Measurements from ENCODE around the gene CHAC1. TPM values are rescaled to one million over a fixed set of nuclear protein-coding genes. Genes with fewer than 3 reads are reported as not detected.

Gene CHAC1
- total RNA-seq, 2 donors from 2014 or later, result 6.8 to 9.0 TPM

- Histone ChIP-seq H3K9me3 (ENCODE audit: control insufficient read depth, low read length) (no peaks in the 10 kb centered on the region), H3K4me3 (ENCODE audit: low read length) (no peak overlapping the region), H3K36me3 (ENCODE audit: control insufficient read depth, insufficient read depth, low read length) (no peaks in the 10 kb centered on the region), H3K27me3 (ENCODE audit: control insufficient read depth, insufficient read depth, low read length, poor library complexity, severe bottlenecking) (no peaks in the 10 kb centered on the region), H3K27ac (ENCODE audit: low read depth, low read length) (no peak overlapping the region), H3K9ac (ENCODE audit: extremely low read depth, low read length, poor library complexity, severe bottlenecking) (no peak overlapping the region), H3K4me1 (ENCODE audit: control insufficient read depth, insufficient read depth, low read length) (no peaks in the 10 kb centered on the region)
- H3K4me1 Mint-ChIP-seq, result peaks cover 16% of the 10 kb centered on the region
- peaks cover 5% of the 10 kb centered on the region for H3K9me3 Mint-ChIP-seq
- no peak for DNase-seq
- TF ChIP-seq CTCF (conservative IDR thresholded peaks at IDR 0.05), result no peak
- peaks cover 22% of the 10 kb centered on the region for H3K27me3 Mint-ChIP-seq (ENCODE audit: insufficient read depth)
- 94 to 100% methylated on average over 8 of the region's 8 CpGs for WGBS, 2 experiments (ENCODE audit: insufficient coverage in 1 of 2, insufficient read length in 1 of 2)
- H3K4me3 Mint-ChIP-seq, result no peak overlapping the region
- H3K36me3 Mint-ChIP-seq (ENCODE audit: low read depth), result peaks cover 2% of the 10 kb centered on the region
- H3K27ac Mint-ChIP-seq, result no peak overlapping the region
Measured at GRCh38 chr15:40958723-40959122, 5.5 kb downstream of the CHAC1 start.

GRCh38 chr15:40959331-40960141 lies 6.3 kb downstream of the CHAC1 start:
- Histone ChIP-seq H3K27me3 (ENCODE audit: control insufficient read depth, insufficient read depth, low read length, poor library complexity, severe bottlenecking) (no peaks in the 10 kb centered on the region), H3K9me3 (ENCODE audit: control insufficient read depth, low read length) (no peaks in the 10 kb centered on the region), H3K4me3 (ENCODE audit: low read length) (no peak overlapping the region), H3K4me1 (ENCODE audit: control insufficient read depth, insufficient read depth, low read length) (no peaks in the 10 kb centered on the region), H3K36me3 (ENCODE audit: control insufficient read depth, insufficient read depth, low read length) (no peaks in the 10 kb centered on the region), H3K9ac (ENCODE audit: extremely low read depth, low read length, poor library complexity, severe bottlenecking) (no peak overlapping the region), H3K27ac (ENCODE audit: low read depth, low read length) (no peak overlapping the region)
- Mint-ChIP-seq H3K36me3 (ENCODE audit: low read depth) (peaks cover 2% of the 10 kb centered on the region), H3K27me3 (ENCODE audit: insufficient read depth) (peaks cover 14% of the 10 kb centered on the region), H3K27ac (peak overlapping the region; percentile 52), H3K4me1 (peaks cover 12% of the 10 kb centered on the region), H3K4me3 (no peak overlapping the region), H3K9me3 (peaks cover 5% of the 10 kb centered on the region)
- DNase-seq, result no peak
- no peak for TF ChIP-seq CTCF (conservative IDR thresholded peaks at IDR 0.05)
- 74 to 83% methylated on average over 13 to 22 of the region's 22 CpGs for WGBS, 2 experiments (ENCODE audit: insufficient coverage in 1 of 2, insufficient read length in 1 of 2)

GRCh38 chr15:40960151-40960885 lies 7.0 kb downstream of the CHAC1 start:
- H3K4me3 Mint-ChIP-seq, result no peak overlapping the region
- peaks cover 17% of the 10 kb centered on the region for H3K4me1 Mint-ChIP-seq
- TF ChIP-seq CTCF (conservative IDR thresholded peaks at IDR 0.05), result no peak
- peaks cover 5% of the 10 kb centered on the region for H3K9me3 Mint-ChIP-seq
- no peak overlapping the region for H3K9ac ChIP-seq (ENCODE audit: extremely low read depth, low read length, poor library complexity, severe bottlenecking)
- H3K9me3 ChIP-seq (ENCODE audit: control insufficient read depth, low read length), result no peaks in the 10 kb centered on the region
- H3K36me3 Mint-ChIP-seq (ENCODE audit: low read depth), result peaks cover 2% of the 10 kb centered on the region
- H3K27me3 Mint-ChIP-seq (ENCODE audit: insufficient read depth), result peaks cover 14% of the 10 kb centered on the region
- no peaks in the 10 kb centered on the region for H3K36me3 ChIP-seq (ENCODE audit: control insufficient read depth, insufficient read depth, low read length)
- WGBS, 2 experiments (ENCODE audit: insufficient coverage in 1 of 2, insufficient read length in 1 of 2), result 90 to 99% methylated on average over 15 to 16 of the region's 16 CpGs
- no peak for DNase-seq
- H3K4me1 ChIP-seq (ENCODE audit: control insufficient read depth, insufficient read depth, low read length), result no peaks in the 10 kb centered on the region
- H3K4me3 ChIP-seq (ENCODE audit: low read length), result no peak overlapping the region
- H3K27ac Mint-ChIP-seq, result no peak overlapping the region
- H3K27me3 ChIP-seq (ENCODE audit: control insufficient read depth, insufficient read depth, low read length, poor library complexity, severe bottlenecking), result no peaks in the 10 kb centered on the region
- no peak overlapping the region for H3K27ac ChIP-seq (ENCODE audit: low read depth, low read length)

Measured in endodermal cell (in vitro differentiated cells).